K562 treated with DMSO at 1 percent for 24 hours (cell line): ENCODE measurements around the gene TTLL5. TPM values are rescaled to one million over a fixed set of nuclear protein-coding genes. Genes with fewer than 3 reads are reported as not detected.

Experiments
- total RNA-seq: library from RNA; unstranded; fragments of 300-600 nt; gene quantifications from 2 replicates; pipeline ENCODE4 v1.2.3, GENCODE V29; 2022; ENCODE audit warnings: low read depth; ENCODE audit not compliant: insufficient read depth

Gene TTLL5
- 8.5 and 9.9 TPM in 2 replicates for total RNA-seq

DNA sequence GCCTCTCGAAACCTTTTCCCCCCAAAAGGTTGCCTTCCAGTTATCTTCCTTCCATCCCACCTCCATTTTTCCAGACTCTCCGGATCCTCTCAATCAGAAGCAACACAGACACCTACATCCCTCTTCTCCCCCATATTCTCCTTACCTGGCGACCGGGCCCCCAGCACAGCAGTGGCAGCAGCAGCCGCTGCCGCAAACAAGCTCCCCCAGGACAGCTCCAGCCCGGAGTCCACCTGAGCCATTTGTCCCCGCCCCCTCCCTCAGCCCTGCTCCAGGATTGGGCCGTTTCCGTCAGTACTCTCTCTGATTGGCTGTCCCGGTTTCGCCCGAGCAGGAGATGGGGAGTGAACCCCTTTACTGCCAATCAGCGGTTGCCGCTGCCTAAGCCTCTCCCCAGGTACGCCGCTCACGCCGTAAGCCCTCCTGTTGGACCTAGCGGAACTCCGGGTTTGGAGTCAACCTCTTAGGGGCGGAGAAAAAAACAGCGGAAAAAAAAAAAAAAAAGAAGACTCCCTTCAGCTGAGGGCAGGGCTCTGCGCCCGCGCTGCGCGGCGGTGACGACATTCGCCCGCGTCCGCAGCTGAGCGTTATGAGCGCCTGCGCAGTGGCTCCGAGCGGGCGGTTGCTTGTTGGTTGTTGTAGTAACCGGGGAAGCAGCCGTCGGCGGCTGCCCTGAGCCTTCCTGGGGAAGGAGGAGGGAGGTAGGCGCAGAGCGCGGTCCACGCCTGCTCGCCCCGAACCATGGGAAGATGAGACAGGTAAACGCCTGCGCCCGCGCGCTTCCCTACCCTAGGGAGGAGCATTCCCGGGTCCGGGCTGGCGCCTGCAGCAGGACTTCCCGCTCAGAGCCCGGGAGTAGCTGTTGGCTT, at the start of gene TTLL5, which contains the start of gene ERG28:
TSS of gene TTLL5 (plus strand) at position 617 of the 869 bp plus-strand sequence. CDS start 1,904 bp downstream, outside the sequence.
TSS of gene ERG28 (minus strand) at position 247 of the 869 bp plus-strand sequence. CDS start 3,374 bp downstream, outside the sequence.

GRCh38 chr14:75981426-75982265, 320.6 kb downstream of the TTLL5 start, which contains the start of gene TGFB3:
TGFB3 (minus strand) TSS chr14:75981995; CDS start chr14:75980893, 1,102 bp downstream.

DNA sequence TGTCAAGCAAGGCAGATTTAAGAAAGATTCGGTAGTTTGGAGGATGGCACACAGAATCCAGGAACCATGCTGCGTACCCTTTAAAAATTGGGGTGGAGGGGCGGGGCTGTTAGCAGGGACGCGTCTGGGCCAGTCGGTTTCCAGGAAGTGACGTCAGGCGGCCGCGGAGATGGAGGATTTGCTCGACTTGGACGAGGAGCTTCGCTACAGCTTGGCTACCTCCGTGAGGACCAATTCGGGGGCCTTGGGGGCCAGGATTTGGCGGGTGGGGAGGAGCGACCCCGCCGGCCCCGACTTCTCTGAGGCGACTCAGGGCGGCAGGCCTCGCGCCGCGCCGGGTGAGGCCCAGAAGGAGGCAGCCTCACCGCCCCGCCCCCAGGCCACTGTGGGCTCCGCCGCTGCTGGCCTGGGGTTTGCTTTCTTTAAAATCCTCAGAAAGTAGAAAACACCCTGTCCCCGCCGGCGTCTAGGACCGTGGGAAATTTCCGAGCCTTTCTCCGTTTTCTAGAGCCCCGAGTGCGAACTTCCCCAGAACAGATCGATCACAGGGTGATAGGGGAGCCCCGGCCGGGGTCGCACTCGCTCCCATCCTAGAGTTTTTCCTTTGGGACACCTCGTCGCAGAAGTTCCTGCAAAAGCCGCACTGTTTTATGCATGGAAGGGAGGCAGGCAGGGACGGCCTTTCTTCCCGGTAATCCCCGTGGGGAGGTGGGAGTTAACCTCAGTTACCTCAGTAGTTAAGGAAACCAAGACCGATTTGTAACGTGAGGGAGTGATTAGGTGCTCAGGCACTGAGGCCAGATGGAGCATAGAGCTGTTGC, 324.8 kb downstream of the TTLL5 start, which contains the start of gene IFT43:
TSS of gene IFT43 (plus strand) at position 146 of the 821 bp plus-strand sequence. CDS start at position 170, 24 bp downstream.

Other genes starting within 250 kb of the TTLL5 start
- 36.8 and 38.2 TPM in 2 replicates for gene JDP2, start 233.2 kb upstream of the TTLL5 start, total RNA-seq
- 4.3 and 6.1 TPM in 2 replicates for gene BATF, start 138.8 kb upstream of the TTLL5 start, total RNA-seq
- gene FLVCR2, start 82.6 kb upstream of the TTLL5 start, total RNA-seq, result not detected in 2 replicates
- gene ERG28, start 370 bp upstream of the TTLL5 start, total RNA-seq, result 10.5 and 12.4 TPM in 2 replicates